Activated T-helper 1 cell treated with Interleukin-2 at 50 U/mL for 16 hours (primary cell): ENCODE measurements around the gene ELAVL2.

Experiments
- DNase-seq: peaks from one replicate; pipeline ENCODE4 v3.0.0-alpha.2; 2020; ENCODE audit warnings: low read depth

Gene ELAVL2

GRCh38 chr9:23821375-23822181, 4.5 kb downstream of the ELAVL2 start:
- DNase-seq, result no peak

GRCh38 chr9:23820451-23821374, 5.3 kb downstream of the ELAVL2 start:
- DNase-seq, result no peak

DNA sequence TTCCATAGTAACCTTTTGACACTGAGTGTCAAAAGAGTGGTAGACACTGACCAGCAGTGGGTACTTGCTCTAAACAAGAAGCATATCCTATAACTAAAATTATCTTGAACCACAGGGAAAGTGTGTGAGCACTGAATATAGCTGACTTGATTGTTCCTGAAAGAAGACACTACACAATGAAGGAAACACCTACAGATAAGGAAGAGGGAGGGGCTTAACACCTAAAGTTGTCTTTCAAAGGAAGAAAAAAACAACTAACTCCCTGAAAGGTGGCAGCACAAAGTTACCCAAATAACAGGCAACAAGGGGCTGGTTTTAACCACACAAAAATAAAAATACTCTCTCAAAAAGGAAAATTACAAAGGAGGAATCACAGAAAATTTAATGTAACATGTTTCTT, 6.6 kb downstream of the ELAVL2 start:
- no peak for DNase-seq

- no peak for DNase-seq
Observed at GRCh38 chr9:23814243-23814642, 11.8 kb downstream of the ELAVL2 start.

DNA sequence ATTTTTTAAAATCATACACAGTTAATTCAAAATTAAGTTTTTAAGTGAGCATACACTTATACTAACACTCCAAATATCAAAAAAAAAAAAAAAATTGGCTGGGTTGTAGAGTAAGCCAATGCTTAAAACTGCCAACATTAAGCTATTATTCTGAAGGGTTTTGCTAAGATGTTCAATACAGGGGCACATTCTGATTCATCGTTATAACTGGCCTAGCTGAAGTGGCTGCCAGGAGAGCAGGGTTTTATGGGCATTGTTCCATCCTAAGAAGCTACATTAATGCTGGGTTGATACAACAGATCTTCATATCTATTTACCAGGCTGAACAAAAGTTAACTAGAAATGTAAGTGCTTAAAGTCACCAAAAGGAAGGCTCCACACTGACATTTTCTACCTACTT, 13.4 kb downstream of the ELAVL2 start:
- DNase-seq, result no peak

DNA sequence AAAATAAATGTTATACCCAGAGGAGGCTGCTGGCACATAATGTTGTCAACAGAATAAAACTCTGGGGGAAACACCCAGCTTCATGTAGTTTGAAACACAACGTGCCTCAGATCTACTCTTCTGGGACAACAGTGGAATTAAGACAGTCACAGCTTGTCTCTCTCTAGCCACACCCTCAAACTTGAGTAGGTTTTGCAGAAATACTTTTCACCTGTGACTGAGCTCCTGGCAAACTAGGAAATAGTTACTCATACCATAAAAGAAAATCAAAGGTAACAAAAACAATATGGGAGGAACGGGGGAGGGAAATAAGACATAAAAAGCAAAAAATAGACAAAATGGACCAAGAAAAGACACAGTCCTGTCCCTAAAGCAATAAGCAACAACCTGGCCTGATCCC, 14.4 kb downstream of the ELAVL2 start:
- no peak for DNase-seq

DNA sequence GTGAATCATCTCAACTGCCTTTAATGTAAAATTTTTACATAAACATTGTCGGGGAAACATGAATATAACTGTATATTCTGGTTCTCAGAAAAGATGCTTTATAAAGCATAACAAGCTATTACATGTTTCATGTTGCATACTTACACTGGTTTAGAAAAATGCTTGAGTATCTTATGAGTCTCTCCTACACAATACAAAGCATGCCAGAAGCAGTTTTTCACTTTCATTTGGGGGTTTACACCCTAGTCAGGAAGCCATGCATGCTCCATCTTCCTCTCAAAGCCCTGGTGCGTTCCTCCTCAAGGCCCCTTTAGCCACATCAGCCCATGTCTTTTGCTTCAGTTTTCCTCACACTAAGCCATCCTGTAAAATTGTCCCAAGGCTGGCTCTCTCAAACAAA, 22.8 kb downstream of the ELAVL2 start:
- DNase-seq, result no peak

- DNase-seq, result no peak
Observed at GRCh38 chr9:23801523-23801922, 24.5 kb downstream of the ELAVL2 start.

DNA sequence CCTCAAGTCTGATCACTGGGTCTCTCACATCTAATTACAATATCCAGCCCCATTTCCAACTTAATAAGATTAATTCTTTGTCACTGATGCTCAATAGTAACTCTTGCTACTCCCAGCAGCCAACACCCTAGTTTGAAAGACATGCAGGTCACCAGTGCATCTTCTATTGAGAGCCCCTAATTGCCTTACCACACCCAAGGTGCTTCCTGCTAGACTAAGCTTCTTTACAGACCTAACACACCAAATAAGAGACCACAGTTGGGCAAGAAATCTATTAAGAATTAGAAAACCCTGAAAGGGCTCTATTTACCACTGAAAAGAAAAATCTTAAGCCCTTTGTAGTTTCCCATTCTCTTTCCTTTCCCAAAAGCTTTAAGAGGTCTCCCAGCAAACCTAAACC, 26.5 kb downstream of the ELAVL2 start:
- DNase-seq, result no peak

DNA sequence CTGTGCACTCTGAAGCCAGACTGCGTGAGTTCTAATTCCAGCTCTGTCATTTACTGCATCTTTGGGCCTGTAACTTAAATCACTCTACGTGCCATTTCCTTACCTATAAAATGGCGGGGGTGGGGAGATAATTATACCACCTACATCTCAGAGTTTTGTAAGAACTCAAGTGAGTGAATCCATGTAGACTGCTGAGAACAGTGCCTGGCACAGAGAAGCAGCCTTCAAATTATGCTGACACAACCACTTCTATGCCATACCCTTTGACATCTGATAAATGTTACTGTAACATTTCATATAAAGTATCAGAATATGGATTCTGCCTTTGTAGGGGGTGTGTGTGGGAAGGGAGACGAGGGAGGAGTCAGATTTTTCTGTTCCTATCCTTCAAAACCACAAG, 27.7 kb downstream of the ELAVL2 start:
- no peak for DNase-seq

- no peak for DNase-seq
Observed at GRCh38 chr9:23796209-23796608, 29.8 kb downstream of the ELAVL2 start.

DNA sequence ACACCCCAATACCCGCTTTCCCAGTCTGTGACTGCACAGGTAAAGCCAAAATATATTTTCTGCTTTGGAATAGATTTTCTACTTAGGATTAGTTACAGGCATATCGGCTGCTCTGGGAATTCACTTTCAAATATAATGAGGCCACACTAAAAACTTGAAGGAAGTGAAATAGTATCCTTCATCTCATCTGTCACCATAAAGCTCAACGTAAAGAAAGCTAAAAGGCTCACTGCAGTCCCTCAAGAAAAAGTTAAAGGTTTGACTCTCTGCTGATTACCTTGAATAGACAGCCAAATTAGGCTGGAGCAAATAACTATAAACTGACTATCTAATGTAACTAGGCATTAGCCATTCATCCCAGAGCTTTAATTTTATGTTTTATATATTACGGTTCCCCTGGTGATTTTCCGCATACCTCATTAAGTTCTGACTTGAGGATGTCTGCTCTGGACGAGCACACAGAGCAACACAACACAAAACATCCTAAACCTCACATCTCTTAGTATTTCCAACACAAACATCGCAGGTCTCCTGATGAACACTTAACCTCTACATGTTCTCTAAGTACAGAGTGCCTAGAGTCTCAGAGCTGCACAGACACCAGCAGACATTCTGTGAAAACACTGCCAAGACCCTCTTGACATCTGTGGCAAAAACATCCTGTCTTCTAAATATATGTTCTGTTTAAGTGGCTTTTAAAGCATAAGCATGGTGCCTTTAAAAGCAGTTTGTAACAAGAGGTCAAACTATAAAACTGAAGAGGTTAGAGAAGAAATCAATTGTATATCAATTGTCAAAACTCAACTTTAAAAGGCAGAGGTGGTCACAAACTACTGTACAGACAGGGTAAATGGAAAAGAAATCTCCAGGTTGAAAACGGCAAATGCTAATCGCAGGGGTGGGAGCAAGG, 35.4 kb downstream of the ELAVL2 start:
- DNase-seq, result no peak

DNA sequence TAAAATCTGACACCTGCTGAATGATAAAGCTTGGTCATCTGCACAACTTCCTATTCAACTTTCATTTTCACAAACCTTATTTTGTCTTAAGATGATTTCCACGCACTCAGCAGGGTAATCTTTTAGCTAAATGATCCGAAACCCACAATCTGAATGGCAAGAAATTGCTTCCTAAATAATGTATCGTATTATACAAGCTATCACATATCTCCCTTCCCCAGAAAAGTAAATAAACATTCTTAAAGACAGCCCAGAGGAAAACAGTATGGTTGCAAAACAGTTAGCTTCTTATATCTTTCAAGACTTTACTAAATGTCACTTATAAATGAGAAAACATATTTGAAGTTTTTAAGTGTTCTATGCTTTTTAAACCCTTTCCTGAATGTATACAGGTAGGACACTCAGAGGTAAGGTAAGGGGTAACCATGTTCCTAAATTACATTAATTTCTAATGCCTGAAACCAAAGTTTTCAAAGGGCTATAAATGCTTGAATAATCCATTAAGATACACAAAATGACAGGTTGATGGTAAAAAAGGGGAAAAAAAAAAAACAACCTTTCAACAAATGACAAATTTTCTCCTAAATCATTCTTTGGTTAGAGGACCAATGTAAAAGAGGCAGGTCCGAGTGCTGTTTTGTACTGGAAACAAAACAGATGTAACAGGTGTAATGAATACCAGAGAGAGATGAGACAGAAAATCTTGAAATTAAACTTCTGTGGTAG, 36.3 kb downstream of the ELAVL2 start:
- no peak for DNase-seq

GRCh38 chr9:23784962-23785361, 41.1 kb downstream of the ELAVL2 start:
- no peak for DNase-seq

- DNase-seq, result no peak
Observed at GRCh38 chr9:23783509-23783908, 42.5 kb downstream of the ELAVL2 start.

DNA sequence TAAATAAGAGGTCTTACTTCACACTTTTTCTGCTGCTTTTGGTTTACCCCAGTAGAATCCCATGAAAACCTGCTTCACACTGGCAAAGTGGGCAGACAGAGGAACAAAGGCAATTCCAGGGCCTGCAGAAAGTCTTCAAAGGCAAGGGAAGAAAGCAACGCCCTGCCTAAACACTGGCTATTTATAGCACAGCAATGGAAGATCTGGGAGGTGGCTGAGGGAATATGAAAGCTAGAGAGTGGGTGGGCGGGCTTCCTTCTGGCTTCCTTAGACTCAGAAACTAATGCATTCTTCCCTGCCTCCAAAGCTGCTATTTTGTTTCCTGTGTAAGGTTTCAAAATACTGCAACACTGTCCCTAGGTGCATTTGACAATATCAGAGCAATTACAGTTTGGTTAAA, 46.8 kb downstream of the ELAVL2 start:
- DNase-seq, result no peak

- DNase-seq, result no peak
Observed at GRCh38 chr9:23777328-23777727, 48.7 kb downstream of the ELAVL2 start.

DNA sequence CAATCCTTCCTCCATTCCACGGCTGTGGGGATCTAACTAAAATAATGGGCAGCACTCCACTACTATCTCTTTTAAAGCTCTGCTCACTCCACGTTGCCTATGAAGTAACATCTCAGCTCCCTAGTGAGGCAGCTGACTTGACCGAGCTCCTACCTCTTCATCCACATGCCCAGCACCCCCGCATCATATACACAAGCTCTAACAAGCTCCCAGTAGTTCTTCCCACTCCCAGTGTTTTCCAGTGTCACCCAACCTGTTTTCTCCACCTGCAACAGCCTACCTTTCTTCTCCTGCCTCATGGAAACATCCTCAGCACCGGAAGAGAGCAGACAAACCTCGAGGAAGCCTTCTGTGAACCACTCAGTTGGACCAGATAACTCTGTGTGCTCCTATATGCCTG, 50.5 kb downstream of the ELAVL2 start:
- DNase-seq, result no peak

GRCh38 chr9:23774266-23774665, 51.8 kb downstream of the ELAVL2 start:
- no peak for DNase-seq

DNA sequence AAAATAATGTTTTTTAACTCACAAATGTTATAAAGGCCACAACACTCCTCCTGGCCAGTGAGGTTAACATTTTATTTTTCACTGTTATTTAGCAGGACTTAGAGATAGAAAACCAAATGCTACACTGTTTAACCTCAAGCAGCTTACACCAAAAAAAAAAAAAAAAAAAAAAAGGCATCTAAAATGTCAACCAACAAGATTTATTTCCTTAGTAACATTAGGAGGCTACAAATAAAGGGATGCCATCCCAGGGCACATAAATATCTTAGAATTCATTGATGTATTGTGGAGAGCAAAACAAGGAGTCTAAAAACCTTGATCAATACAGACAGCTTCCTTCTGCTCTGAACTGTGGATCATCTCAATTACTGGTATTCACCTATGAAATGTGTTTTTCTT, 53.7 kb downstream of the ELAVL2 start:
- no peak for DNase-seq

GRCh38 chr9:23771746-23772384, 54.2 kb downstream of the ELAVL2 start:
- DNase-seq, result no peak
